Measurements from ENCODE around the gene R3HDM1. TPM values are rescaled to one million over a fixed set of nuclear protein-coding genes. Genes with fewer than 3 reads are reported as not detected.

R3HDM1 gene
- total RNA-seq, 1 experiment from 2014 or later: 62.6 TPM

DNA sequence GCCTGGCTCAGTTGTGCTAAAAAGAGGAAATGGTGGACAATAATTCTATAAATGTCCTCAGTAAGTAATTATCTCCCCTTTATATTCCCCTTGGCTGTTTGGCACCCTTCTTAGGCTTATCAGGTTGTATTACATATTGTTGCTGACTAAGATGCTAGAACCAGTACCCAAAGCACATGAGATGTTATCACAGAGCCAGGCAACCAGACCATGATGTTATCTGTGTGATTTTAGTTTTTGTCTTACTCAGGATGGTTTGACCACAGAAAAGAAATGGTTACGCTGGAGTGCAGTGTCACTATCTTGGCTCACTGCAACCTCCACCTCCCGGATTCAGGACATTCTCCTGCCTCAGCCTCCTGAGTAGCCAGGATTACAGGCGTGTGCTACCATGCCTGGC lies 15.2 kb downstream of the R3HDM1 start:
- no peak overlapping the region for H3K27ac ChIP-seq (ENCODE audit: low read length)
- H3K4me3 ChIP-seq (ENCODE audit: low read depth in 2 of 2, low read length in 2 of 2): no peak overlapping the region
- ChIA-PET POLR2A (no interaction called here), CTCF (no interaction called here)
- in situ Hi-C loops (cut with HindIII; ENCODE audit: low pct_unique_long_range_greater_than_20kb, low sequenced_read_pairs) (no loop called here), intact Hi-C loops (cut with micrococcal nuclease; ENCODE audit: unreplicated experiment) (no loop called here)
- ATAC-seq: no peak
- TF ChIP-seq POLR2AphosphoS5 (IDR thresholded peaks at IDR 0.05; ENCODE audit: low read depth, low read length) (no peak), SIN3A (IDR thresholded peaks at IDR 0.05; ENCODE audit: borderline replicate concordance, insufficient read depth, low read depth, low read length) (no peak), TCF7L2 (IDR thresholded peaks at IDR 0.05; ENCODE audit: low read depth, low read length) (no peak)
- TF ChIP-seq, protein P1, sequence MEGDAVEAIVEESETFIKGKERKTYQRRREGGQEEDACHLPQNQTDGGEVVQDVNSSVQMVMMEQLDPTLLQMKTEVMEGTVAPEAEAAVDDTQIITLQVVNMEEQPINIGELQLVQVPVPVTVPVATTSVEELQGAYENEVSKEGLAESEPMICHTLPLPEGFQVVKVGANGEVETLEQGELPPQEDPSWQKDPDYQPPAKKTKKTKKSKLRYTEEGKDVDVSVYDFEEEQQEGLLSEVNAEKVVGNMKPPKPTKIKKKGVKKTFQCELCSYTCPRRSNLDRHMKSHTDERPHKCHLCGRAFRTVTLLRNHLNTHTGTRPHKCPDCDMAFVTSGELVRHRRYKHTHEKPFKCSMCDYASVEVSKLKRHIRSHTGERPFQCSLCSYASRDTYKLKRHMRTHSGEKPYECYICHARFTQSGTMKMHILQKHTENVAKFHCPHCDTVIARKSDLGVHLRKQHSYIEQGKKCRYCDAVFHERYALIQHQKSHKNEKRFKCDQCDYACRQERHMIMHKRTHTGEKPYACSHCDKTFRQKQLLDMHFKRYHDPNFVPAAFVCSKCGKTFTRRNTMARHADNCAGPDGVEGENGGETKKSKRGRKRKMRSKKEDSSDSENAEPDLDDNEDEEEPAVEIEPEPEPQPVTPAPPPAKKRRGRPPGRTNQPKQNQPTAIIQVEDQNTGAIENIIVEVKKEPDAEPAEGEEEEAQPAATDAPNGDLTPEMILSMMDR (IDR thresholded peaks at IDR 0.05): no peak
- TF ChIP-seq, protein P2, sequence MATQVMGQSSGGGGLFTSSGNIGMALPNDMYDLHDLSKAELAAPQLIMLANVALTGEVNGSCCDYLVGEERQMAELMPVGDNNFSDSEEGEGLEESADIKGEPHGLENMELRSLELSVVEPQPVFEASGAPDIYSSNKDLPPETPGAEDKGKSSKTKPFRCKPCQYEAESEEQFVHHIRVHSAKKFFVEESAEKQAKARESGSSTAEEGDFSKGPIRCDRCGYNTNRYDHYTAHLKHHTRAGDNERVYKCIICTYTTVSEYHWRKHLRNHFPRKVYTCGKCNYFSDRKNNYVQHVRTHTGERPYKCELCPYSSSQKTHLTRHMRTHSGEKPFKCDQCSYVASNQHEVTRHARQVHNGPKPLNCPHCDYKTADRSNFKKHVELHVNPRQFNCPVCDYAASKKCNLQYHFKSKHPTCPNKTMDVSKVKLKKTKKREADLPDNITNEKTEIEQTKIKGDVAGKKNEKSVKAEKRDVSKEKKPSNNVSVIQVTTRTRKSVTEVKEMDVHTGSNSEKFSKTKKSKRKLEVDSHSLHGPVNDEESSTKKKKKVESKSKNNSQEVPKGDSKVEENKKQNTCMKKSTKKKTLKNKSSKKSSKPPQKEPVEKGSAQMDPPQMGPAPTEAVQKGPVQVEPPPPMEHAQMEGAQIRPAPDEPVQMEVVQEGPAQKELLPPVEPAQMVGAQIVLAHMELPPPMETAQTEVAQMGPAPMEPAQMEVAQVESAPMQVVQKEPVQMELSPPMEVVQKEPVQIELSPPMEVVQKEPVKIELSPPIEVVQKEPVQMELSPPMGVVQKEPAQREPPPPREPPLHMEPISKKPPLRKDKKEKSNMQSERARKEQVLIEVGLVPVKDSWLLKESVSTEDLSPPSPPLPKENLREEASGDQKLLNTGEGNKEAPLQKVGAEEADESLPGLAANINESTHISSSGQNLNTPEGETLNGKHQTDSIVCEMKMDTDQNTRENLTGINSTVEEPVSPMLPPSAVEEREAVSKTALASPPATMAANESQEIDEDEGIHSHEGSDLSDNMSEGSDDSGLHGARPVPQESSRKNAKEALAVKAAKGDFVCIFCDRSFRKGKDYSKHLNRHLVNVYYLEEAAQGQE (IDR thresholded peaks at IDR 0.05; ENCODE audit: insufficient read depth in 1 of 2, low read depth in 2 of 2, low read length in 1 of 2): no peak
- no peaks in the 10 kb centered on the region for H3K4me1 ChIP-seq (ENCODE audit: control insufficient read depth, insufficient read depth, low read length)
- H3K27me3 ChIP-seq (ENCODE audit: control insufficient read depth, insufficient read depth, low read length): no peaks in the 10 kb centered on the region
- H3K36me3 ChIP-seq (ENCODE audit: control insufficient read depth, insufficient read depth, low read length): no peaks in the 10 kb centered on the region
- DNase-seq (ENCODE audit: low read depth, low spot score): no peak
- no TSS peak for BruUV-seq (replicated peaks)
- no peaks in the 10 kb centered on the region for H3K9me3 ChIP-seq (ENCODE audit: control insufficient read depth, insufficient read depth, low read depth, low read length)

DNA sequence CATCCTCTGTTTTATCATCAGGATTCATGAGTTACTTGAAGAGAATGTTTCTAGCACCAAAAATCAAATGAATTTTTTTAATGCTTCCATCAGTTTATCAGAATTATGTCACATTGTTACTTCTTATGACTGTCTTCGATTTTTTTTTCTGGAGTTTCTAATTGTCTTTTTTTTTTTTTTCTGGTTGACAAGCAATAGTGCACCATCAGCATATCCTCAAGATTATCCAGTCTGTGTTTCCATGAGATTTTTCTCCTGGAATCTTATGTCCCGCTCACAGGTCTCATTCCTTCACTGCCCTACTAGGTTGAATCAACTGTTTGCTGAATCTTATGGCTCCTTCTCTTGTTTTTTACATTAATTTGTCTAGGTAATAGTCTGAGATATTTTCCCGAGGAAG lies 16.0 kb downstream of the R3HDM1 start:
- POLR2A ChIA-PET: no interaction called here
- in situ Hi-C loops (cut with HindIII; ENCODE audit: low pct_unique_long_range_greater_than_20kb, low sequenced_read_pairs) (no loop called here), intact Hi-C loops (cut with micrococcal nuclease; ENCODE audit: unreplicated experiment) (no loop called here)
- H3K4me1 ChIP-seq (ENCODE audit: control insufficient read depth, insufficient read depth, low read length): no peaks in the 10 kb centered on the region
- no peaks in the 10 kb centered on the region for H3K36me3 ChIP-seq (ENCODE audit: control insufficient read depth, insufficient read depth, low read length)
- no peak for TF ChIP-seq SIN3A (IDR thresholded peaks at IDR 0.05; ENCODE audit: borderline replicate concordance, insufficient read depth, low read depth, low read length)
- TF ChIP-seq, protein P2 (IDR thresholded peaks at IDR 0.05; ENCODE audit: insufficient read depth in 1 of 2, low read depth in 2 of 2, low read length in 1 of 2): no peak
- TF ChIP-seq, protein P1 (IDR thresholded peaks at IDR 0.05): no peak
- TF ChIP-seq TCF7L2 (IDR thresholded peaks at IDR 0.05; ENCODE audit: low read depth, low read length): no peak
- no peak for TF ChIP-seq POLR2AphosphoS5 (IDR thresholded peaks at IDR 0.05; ENCODE audit: low read depth, low read length)
- no peaks in the 10 kb centered on the region for H3K9me3 ChIP-seq (ENCODE audit: control insufficient read depth, insufficient read depth, low read depth, low read length)
- BruUV-seq (replicated peaks): no TSS peak
- H3K27ac ChIP-seq (ENCODE audit: low read length): no peak overlapping the region
- DNase-seq (ENCODE audit: low read depth, low spot score) (no peak), ATAC-seq (no peak)
- H3K27me3 ChIP-seq (ENCODE audit: control insufficient read depth, insufficient read depth, low read length): no peaks in the 10 kb centered on the region
- H3K4me3 ChIP-seq (ENCODE audit: low read depth in 2 of 2, low read length in 2 of 2): no peak overlapping the region
- CTCF ChIA-PET: no interaction called here

Data from Panc1 (cell line).